GM18907 (cell line): ENCODE data around the gene ZNF429.
"Not testable (repeated sequence)": the region's sequence is repeated elsewhere in the genome, so short reads cannot be mapped to it uniquely, and the experiment has no call there.

Source experiments
- ATAC-seq: cut with Tn5 transposase; IDR thresholded peaks from one replicate; pipeline ENCODE4 v1.9.1; 2021; ENCODE audit warnings: mild to moderate bottlenecking, moderate library complexity; ENCODE audit not compliant: unreplicated experiment

Gene ZNF429

DNA sequence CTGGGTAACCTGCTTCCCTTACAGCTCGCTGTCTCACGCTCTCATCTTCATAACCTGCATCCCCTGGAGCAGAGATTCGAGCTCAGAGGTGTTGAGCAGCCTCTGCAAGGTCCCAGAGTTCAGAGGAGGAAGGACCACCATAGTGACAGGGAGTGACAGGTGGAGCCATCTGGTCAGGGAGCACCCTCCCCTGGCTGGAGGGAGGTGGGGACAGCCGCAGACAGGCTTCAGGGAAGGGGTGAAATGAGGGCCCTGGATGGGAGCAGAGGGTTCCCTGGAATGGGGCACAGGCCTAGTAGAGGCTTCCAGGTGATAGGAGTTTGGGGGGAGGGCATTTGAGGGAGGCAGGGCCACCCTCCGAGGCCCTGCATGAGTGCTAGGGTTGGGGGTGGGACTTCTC, 82.1 kb downstream of the ZNF429 start:
- no peak for ATAC-seq

DNA sequence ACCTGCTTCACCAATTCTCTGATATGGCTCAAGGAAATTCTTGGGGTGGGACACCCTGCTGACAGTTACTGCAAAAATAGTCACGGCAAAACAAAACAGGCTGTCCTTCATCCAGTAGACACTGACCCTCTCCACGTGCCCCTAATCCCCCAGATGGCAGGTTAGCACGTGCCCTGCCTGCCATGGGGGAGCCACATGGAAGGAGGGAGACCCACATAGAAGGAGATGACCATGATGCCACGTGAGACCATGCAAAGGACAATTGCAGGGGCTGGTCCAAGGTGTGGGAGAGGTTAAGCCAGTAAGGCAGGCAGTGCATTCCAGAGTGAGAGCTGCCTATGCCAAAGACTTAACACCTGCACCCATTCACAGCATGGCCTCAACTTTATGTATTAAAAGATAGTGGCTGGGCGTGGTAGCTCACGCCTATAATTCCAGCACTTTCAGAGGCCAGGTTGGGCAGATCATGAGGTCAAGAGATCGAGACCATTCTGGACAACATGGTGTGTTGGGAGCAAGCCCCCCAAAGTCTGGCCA, 82.7 kb downstream of the ZNF429 start:
- ATAC-seq: no peak

DNA sequence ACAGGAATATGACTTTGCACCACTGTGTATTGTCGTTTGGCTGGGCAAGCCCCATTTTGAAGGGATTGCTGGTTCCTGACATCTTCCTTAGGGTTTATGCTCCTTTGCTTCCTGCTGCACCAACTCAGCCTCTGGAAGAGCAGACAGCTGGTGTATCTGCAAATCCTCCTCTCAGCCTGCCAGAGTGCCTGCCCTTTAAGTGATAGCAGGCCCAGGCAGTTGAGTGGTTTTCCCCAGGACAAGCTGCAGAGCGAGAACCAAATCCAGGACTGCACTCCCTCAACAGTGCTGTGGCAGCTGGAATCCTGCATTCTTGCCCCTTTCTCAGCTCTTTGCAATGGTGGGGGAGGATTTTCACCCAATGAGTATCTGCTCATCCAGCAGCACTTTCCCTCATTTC, 85.5 kb downstream of the ZNF429 start:
- ATAC-seq: no peak

- ATAC-seq: no peak
Observed at GRCh38 chr19:21593008-21593481, 87.6 kb downstream of the ZNF429 start.

DNA sequence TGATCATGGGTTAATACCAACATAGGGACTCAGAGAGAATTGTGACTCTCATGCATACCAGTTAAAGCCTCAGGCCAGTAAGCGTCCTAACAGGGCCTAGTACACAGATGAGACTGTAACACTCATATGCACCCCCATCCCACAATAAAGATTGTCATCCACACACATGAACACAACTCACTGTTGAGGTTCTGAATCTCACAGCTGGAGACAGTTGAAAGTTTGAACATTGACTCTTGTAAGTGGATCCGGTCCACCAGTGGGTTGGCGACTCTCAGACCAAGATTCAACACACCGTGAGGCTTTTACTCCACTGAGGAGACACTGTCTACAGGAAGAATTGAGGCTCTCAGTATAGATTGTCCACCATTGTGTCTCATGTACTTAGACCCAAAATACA, 88.1 kb downstream of the ZNF429 start:
- no peak for ATAC-seq

- ATAC-seq: no peak
Observed at GRCh38 chr19:21593934-21594820, 88.8 kb downstream of the ZNF429 start.

DNA sequence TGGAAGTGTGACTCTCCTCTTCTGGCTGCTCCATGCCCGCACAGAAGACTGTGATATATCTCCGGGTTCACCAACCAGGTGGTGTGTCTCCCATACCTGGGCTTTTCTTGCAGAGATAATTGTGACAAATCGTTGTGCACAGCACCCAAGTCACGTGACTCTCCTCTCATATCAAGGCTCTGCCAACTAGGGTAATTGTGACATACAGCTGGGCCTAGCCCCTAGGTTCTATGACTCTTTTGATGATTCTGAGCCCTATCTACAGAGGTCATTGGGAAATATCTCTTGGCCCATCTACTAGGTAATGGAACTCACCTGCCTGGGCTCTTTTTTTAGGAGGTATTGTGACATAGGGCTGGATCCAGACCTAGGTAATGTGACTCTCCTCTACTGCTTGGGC, 89.8 kb downstream of the ZNF429 start:
- ATAC-seq: no peak

GRCh38 chr19:21602082-21602658, 96.8 kb downstream of the ZNF429 start:
- no peak for ATAC-seq

DNA sequence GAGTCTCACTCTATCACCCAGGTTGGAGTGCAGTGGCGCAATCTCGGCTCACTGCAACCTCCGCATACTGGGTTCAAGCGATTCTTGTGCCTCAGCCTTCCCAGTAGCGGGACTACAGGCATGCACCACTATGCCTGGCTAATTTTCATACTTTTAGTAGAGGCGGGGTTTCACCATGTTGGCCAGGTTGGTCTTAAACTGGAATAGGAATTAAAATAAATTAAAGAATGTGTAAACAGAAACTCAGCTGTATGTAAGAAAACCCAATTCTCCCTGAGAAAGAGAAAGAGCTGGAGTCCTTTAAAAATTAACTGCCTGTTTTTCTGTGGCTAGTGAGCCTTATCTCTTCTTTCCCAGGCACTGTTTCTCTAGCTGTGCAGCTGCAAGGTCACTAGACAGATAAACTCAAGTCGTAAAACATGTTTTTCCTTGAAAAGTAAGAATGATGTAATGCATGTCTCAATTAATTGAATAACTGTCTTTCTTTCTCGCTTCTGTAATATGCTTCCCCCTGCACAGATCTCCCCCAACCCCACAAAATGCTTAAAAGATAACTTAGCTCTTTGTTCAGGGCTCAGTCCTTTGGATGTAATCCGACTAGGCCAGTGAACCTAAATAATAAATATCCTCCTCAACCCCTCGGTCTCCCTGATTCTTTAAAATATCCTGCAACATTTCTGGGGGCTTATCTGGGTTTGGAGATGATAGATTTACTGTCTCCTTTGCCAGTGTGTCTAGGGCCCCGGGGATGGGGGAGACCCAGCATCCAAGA, 97.4 kb downstream of the ZNF429 start:
- ATAC-seq: not testable (repeated sequence)

DNA sequence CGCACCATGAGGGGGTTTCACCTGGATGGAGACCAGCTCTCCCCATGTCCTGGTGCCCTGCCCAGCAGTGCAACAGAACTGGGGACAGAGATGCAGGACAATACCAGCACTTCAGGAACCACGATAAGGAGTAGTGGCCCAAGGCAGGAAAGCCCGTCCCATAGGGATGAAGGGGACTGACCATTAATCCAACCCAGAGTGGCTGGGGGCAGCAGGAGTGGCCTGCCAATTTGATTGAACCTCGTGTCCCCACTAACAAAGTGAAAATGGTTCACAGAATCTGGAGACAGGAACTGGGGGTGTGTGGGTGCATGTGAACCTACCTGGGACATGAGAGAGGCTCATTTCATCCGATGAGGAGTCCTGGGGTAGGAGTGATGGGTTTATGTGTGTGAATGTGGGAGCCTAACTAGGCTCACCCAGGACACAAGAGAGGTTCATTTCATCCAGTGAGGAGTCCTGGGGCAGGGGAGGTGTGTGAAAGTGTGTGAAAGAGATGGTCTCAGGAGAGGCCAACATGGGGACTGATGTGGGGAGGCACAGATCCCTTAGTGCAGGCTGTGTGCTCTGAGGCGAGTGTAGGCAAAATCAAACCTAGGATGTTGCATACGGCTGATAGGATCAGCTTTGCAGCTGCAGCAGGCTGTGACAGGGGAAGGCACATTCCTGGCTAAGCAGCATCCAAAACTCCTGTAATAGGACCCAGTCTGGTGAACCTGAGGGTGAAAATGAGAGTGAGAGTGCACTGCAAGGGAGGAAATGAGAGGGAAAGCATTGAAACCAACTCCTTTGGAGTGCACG, 98.2 kb downstream of the ZNF429 start:
- no peak for ATAC-seq

GRCh38 chr19:21604351-21604926, 99.0 kb downstream of the ZNF429 start:
- ATAC-seq: no peak
